ENCODE measurements around the gene CBX4.

CBX4 gene

DNA sequence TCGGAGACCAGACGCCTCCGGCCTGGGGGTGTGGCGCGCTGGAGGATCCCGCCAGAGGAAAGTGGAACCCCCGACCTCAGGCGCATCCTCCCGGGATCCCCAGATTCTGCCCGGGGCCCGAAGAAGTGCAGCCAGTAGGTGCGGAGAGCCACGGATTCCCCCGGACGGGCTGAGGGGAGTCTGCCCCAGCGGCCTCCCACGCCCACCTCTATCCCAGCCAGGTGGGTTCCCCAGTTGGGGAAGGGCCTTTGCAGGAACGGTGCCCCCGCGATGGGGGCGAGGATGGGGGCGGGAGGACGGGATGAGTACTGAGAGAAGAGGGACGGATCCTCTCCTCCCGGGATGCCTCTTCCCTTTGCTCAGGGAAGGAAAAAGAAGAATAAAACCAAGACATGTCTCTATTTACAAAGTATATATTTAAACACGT, 47.5 kb downstream of the CBX4 start:
- Histone ChIP-seq H3K9me3 (ENCODE audit: control insufficient read depth, low read length) (no peaks in the 10 kb centered on the region), H3K4me2 (ENCODE audit: low read length) (no peak overlapping the region), H3K27ac (no peak overlapping the region), H3K4me1 (no peaks in the 10 kb centered on the region), H3K36me3 (ENCODE audit: control insufficient read depth, insufficient read depth, low read length) (no peaks in the 10 kb centered on the region), H3K79me2 (no peaks in the 10 kb centered on the region), H3K27me3 (ENCODE audit: control insufficient read depth, insufficient read depth, low read length) (peaks cover 8% of the 10 kb centered on the region), H3K9ac (no peak overlapping the region), H3K4me3 (ENCODE audit: low read depth, low read length) (no peak overlapping the region), H2AFZ (no peak overlapping the region)
- TF ChIP-seq, protein P1, sequence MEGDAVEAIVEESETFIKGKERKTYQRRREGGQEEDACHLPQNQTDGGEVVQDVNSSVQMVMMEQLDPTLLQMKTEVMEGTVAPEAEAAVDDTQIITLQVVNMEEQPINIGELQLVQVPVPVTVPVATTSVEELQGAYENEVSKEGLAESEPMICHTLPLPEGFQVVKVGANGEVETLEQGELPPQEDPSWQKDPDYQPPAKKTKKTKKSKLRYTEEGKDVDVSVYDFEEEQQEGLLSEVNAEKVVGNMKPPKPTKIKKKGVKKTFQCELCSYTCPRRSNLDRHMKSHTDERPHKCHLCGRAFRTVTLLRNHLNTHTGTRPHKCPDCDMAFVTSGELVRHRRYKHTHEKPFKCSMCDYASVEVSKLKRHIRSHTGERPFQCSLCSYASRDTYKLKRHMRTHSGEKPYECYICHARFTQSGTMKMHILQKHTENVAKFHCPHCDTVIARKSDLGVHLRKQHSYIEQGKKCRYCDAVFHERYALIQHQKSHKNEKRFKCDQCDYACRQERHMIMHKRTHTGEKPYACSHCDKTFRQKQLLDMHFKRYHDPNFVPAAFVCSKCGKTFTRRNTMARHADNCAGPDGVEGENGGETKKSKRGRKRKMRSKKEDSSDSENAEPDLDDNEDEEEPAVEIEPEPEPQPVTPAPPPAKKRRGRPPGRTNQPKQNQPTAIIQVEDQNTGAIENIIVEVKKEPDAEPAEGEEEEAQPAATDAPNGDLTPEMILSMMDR (IDR thresholded peaks at IDR 0.05): no peak

DNA sequence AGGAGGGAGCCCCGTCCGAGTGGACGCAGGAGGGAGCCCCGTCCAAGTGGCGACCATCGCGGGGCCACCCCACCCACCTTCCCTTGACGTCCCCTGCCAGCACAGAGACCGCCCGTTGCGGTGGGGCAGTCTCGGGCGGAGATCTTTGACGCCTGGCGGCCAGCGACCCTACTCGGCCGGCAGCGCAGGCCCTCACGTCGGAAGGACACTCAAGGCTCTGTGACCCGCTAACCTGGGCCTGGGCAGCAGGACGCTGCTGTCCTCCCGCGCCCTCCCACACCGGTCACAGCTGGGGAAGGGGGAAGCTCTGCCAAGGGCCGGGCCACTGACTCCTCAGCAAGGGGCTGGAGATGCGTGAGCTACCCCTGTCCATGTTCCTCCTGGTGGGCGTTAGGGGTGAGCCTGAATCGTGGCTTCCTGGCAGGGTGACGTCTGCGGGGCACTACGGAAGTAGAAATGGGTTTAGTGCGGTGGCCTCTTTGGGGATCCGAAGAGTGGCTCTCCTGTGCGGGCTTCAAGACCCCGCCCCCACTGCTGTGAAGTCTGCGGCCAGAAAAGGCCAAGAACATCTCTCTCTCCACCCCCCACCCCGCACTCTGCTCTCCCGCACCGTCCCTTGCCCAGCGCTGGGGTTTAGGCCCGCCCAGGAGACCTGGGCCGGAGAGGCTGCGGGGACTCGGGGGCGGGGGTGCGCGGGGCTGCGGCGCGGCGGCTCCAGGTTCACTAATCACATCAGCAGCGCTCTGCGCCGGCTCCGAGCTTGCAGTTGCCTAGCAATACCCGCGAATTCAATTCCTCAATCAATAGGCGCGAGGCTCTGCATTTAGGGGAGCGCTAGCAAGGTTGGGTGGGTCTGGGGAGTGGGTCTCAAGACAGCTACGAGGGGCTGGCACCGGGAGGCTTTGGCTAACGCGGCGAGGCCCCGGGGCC, 48.2 kb downstream of the CBX4 start:
- no peaks in the 10 kb centered on the region for H3K4me1 ChIP-seq
- no peak overlapping the region for H3K4me2 ChIP-seq (ENCODE audit: low read length)
- no peak overlapping the region for H2AFZ ChIP-seq
- H3K9me3 ChIP-seq (ENCODE audit: control insufficient read depth, low read length): no peaks in the 10 kb centered on the region
- no peaks in the 10 kb centered on the region for H3K79me2 ChIP-seq
- peaks cover 8% of the 10 kb centered on the region for H3K27me3 ChIP-seq (ENCODE audit: control insufficient read depth, insufficient read depth, low read length)
- H3K9ac ChIP-seq: no peak overlapping the region
- TF ChIP-seq, protein P1 (IDR thresholded peaks at IDR 0.05): no peak
- no peaks in the 10 kb centered on the region for H3K36me3 ChIP-seq (ENCODE audit: control insufficient read depth, insufficient read depth, low read length)
- no peak overlapping the region for H3K27ac ChIP-seq
- H3K4me3 ChIP-seq (ENCODE audit: low read depth, low read length): peak overlapping the region; percentile 5

DNA sequence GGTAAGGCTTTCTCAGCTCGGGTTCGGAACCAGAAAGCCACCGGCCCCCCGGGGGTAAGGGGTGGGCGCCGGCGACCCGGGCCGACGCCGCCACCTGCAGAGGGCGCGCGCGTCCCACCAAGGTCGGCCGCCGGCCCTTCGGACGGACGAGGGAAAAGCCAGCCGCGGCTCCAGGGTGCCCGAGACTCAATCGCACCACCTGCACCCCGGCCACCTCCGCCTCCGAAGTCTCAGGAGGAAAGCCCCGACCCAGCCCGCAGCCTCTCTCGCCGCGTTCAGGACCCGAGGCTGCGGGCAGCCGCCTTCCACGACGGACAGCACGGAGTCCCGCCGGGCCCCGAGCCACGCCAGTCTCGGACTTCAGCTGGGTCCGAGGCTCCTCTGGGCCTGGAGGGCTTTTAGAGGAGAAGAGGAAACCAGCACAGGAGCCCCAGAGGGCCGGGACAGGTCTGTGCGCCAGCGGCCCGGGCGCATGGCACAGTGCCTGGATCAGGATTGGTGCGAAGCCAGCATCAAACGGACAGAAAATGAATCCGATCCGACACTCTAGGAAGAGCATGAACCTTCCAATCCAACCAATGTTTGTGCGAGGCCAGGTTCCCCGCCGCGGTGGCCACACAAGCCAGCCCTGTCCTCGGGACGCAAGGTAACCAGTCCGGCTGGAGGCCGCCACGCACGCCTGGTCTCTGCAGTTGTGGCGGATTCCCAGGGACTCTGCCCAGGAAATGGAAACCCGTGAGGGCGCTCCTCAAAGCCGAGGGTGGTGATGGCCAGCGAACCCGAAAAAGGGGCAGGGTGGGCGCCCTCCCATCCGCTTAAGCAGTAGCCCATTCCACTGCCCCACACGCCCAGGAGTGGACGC, 49.1 kb downstream of the CBX4 start:
- Histone ChIP-seq H3K79me2 (no peaks in the 10 kb centered on the region), H3K4me3 (ENCODE audit: low read depth, low read length) (peak overlapping the region; percentile 36), H3K9me3 (ENCODE audit: control insufficient read depth, low read length) (no peaks in the 10 kb centered on the region), H2AFZ (no peak overlapping the region), H3K4me1 (no peaks in the 10 kb centered on the region), H3K36me3 (ENCODE audit: control insufficient read depth, insufficient read depth, low read length) (no peaks in the 10 kb centered on the region), H3K9ac (no peak overlapping the region), H3K27ac (no peak overlapping the region), H3K4me2 (ENCODE audit: low read length) (peak overlapping the region; percentile 52), H3K27me3 (ENCODE audit: control insufficient read depth, insufficient read depth, low read length) (peaks cover 8% of the 10 kb centered on the region)
- TF ChIP-seq, protein P1 (IDR thresholded peaks at IDR 0.05): peak; percentile 61

DNA sequence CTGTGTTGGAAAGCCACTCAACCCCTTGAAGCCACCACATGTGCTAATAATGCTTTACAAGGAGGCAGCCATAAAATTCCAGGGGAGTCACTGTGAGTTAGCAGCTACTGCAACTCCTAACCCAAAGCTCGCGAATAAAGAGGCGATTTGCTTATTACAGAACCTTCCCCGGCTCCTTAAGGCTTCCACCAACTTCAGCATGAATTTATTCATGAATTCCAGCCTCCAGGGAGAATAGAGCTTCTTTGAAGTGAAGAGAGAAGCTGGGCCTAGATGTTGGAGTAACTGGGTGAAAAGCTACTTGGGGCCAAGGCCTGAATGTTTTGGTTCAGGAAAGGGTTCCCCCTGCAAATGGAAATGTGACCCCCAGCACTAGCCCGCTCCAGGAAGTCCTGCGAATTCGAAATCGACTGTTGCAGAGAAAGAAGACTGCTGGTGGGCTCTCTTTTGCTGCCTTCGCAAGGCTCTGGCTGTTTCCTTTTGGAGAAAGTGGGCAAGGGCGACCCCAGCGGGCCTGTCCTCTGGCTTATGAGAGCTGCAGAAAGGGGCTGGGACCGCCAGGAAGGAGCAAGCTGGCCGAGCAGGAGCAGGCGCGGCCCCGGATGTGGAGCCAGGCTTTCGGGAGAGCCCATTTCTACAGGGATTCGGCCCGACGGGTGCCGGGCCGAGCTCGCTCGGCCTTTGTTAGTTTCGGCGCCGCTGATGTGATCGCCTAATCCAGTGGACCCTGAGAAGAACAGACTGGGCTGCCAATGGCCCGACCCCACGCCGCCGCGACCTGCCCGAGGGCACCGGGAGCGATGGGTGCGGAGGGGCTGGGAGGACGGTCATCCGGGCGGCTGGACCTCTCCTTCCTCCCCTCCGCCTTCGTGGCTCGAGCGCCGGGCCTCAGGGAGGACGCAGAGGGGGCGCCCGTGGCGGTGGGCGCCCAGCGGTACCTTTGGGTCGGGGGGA, 50.0 kb downstream of the CBX4 start:
- H3K4me3 ChIP-seq (ENCODE audit: low read depth, low read length): no peak overlapping the region
- H3K9ac ChIP-seq: no peak overlapping the region
- peaks cover 8% of the 10 kb centered on the region for H3K27me3 ChIP-seq (ENCODE audit: control insufficient read depth, insufficient read depth, low read length)
- no peak overlapping the region for H3K4me2 ChIP-seq (ENCODE audit: low read length)
- no peaks in the 10 kb centered on the region for H3K79me2 ChIP-seq
- no peak overlapping the region for H2AFZ ChIP-seq
- H3K36me3 ChIP-seq (ENCODE audit: control insufficient read depth, insufficient read depth, low read length): no peaks in the 10 kb centered on the region
- H3K9me3 ChIP-seq (ENCODE audit: control insufficient read depth, low read length): no peaks in the 10 kb centered on the region
- no peaks in the 10 kb centered on the region for H3K4me1 ChIP-seq
- no peak overlapping the region for H3K27ac ChIP-seq
- TF ChIP-seq, protein P1 (IDR thresholded peaks at IDR 0.05): no peak
